NCI-H2081 (cell line): Measurements from ENCODE around the gene PCDH9.

Experiments
- DNase-seq, 2 experiments: peaks; one replicate each; lab custom pipeline; 2025; lab: John Stamatoyannopoulos, UW

The PCDH9 gene

GRCh38 chr13:66459143-66459542, 771.0 kb downstream of the PCDH9 start:
- no peak for DNase-seq

GRCh38 chr13:66446413-66446812, 783.7 kb downstream of the PCDH9 start:
- no peak for DNase-seq

- DNase-seq = no peak
These were observed 786.2 kb downstream of the PCDH9 start for GRCh38 chr13:66443926-66444325.

DNA sequence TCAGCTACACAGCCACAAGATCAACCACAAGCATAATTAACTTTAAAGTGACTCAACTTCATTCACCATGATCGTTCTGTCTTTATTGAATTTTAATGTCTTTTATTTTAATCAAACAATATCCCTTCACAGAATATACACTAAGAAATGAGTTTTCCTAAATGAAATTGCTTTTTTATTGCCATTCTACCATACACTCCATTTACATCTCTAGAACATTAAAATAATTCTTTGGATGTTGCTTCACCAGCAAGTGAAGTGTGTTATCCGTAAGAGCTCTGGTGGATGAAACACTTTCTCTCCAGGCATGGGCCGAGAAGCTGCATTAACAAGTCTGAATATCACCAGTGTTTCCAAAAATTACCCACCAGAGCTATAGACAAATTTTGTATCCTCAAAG, 789.2 kb downstream of the PCDH9 start:
- no peak for DNase-seq

DNA sequence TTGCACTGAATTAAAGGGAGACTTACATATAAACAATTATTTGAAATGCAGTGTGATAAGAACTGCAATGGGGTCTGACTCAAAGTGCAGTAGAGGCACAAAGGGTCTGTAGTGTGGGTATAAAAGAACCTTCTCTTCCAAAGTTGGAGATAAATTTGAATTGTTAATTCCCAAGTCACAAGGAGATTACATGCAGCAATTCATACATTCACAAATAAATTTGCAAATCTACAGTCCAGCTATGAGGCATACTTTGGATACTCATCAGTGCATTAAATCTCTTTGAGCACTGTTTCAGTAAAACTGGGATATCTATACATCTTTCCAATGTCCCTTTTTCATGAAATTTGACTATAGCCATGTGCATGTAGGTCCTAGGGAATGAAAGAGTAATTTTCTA, 799.4 kb downstream of the PCDH9 start:
- no peak for DNase-seq

DNA sequence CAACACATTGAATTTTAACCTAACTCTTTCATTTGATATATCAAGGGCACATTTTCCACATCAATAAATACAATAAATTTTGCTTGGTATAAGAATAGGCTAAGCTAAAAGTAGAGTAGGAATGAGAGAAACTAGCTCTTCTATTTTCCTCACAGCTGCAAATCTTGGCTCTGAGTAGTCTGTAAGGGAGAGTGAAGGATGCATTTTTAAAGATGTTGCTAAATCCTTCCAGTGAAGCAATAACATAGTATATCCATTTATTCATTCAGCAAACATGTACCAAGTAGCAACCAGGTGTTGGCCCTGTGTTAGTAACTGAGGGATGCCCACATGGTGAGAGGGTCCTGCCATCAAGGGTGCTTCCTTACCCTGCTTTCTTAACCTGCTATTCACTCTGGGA, 799.9 kb downstream of the PCDH9 start:
- DNase-seq = no peak

GRCh38 chr13:66429156-66429555, 801.0 kb downstream of the PCDH9 start:
- no peak for DNase-seq

DNA sequence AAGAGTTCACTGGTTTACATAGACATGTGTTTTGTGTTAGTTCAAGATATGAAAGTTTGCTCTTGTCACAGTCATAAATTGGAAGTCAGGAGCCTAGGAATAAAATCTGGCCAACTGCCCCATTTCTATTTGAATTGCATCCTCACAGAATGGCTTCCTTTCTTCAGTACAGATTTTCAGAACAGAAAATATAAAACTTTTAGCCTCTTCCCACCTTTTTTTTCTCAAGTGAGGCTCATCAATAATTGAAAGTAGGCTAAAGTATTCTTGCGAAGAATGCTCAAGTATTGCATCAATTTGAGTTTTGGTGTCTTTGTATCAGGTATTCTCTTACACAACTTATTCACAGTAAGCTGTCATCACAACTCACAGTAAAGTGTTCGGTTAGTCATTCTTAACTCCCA, 802.7 kb downstream of the PCDH9 start:
- no peak for DNase-seq

DNA sequence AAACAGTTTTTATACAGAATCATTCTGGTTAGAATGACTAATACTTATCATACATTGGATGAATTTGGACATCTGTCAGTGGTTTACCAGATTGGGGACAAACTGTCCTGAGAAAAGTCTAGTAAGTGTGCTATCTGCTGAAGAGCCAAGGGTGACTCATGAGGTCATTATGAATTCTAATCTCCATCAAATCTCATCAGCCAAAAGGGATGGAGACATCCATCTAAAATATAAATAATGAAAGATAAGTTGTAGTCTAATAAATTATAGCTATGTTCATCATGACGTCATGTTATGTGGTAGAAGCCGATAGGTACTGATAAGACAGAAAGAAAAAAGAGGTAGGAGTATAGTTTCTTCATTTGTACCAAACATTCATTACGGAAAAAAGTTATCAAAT, 804.4 kb downstream of the PCDH9 start:
- no peak for DNase-seq

- DNase-seq = no peak
These were observed 805.7 kb downstream of the PCDH9 start for GRCh38 chr13:66424422-66424821.

DNA sequence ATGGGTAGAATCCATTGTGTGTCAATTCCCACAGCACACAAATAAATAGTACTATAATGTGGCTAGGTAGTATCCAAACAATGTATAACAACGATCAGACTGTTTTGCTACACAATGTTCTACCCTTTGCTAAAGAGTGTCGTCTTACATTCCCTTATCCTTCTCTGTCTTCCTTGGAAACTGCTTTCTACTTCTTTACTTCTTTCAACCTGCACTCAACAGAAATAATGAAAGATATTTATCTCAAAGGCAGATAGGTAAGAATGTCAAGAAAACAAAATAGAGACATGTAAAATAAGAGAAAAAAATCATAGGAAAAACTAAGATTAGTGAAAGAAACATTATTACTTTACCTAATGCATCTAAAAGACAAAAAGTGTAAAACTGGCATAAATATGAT, 814.7 kb downstream of the PCDH9 start:
- DNase-seq = no peak

DNA sequence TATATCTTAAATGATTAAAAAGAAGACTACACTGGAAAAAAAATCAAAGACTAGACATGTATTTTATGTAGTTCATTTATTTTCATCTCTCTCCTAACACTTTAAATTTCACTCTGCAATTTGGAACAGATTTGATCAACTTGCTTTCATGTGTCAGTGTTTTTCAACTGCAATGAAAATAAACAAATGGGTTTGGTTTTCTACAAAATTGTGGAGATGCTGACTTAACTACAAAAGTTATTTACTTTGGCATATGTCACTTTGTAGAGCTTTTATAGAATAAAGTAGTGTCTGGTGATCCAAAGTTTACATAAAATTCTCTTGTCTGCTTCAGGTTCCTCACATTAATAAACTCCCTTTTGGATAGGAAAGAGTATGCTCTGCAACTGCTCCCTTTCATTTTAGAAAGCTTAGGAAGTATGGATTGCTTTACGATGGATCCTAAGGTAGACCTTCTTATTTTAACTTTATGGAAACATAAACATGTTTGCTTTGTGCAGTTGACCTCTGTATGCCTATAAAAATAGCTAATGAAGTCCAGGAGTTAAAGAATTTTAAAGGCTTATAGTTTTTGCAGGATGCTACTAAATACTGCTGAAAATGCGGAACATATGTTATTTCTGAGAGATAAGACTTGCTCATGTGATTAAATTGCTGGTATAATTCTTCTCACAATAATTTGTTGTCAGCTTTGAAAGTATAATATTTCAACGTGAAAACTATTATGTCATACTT, 815.9 kb downstream of the PCDH9 start:
- DNase-seq = no peak

DNA sequence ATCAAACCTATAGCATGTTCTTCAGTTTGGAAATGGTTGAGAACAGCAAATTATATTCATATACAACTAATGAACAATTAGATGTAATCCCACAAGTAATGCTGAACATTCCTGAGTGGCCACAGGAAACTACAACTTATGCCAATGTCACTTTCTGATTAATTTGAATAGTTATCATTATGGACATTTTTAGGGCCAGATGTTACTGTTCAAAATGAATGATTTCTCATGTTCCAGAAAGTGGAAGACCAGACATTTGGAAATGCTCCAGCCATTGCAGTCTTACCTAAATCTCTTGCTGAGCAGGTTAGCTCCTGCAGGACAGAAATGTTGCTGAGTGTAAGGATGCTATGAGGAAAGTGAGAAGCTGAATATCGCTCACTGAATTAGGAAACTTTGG, 819.8 kb downstream of the PCDH9 start:
- no peak for DNase-seq

- DNase-seq = no peak
These were observed 820.6 kb downstream of the PCDH9 start for GRCh38 chr13:66409542-66409941.

DNA sequence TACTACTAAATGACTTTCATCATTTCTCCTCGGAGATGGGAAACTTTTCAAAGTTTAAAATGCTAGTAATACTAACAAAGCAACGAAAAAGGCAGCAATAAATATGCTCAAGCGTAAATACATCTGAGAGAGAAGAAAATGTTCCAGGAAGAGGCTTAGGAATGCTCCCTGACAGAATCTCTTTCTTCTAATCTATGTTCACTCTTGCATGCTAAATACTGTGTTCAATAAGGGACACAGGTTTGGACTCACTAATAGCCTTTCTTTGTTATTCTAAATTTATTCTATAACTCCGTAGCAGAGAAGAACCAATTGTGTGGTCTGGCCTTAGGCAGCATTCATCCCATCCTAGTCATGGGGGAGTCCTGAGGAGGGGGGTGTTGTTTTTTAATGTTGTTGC, 823.0 kb downstream of the PCDH9 start:
- no peak for DNase-seq

DNA sequence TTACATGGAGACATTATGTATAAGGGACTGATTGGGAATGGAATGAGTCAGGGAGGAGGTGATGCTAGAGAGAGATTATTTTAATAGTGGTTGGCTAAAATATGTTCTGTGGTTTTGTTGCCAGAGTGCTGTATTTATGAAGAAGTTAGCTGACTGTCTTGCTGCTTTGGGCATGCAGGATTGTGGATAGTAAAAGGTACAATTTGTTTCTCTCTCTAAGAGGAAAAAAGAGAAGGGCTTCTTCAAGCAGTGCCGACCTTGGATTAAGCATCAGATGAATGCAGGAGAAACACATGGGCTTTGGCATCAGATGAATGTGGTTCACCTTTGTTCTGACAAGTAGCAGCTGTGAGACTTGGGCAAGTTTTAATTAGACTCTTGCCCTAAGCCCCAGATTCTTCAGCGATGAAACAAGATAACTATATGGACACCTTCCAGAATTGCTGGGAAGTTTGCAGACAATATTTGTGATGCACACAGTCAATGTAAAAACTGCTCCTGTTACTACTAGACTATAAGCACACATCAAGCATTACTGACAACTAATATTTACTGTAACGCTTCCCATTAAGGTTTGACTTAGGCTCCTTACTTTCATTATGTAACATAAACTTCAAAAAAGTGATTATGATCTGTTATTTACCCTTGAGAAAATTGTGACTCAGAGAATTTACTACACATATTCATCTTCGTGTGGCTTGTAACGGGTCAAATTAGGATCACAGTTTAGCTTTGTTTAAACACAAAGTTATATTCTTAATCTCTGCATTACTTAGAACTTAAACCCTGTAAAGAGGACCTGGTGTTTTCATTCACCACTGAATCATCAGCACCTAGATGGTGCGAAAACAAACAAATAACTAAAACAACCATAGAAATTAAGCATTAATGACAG, 824.0 kb downstream of the PCDH9 start:
- no peak for DNase-seq

DNA sequence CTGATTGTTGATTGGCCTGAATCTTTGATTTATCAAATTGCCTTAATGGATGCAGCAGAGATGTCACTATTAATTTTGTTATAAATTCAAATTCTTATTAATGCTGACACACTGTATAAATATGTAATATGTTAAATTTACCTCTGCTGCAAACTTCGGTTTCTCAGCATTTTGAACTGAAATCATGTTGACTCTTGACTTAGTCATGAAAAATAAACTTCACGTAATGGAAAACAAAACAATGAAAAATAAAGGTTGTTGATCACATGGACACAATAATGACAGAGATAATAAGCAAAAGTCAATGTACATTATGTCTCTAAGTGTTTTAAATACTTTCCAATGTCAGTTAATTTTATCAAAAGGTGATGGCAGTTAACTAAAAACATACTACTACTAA, 827.6 kb downstream of the PCDH9 start:
- DNase-seq = no peak

GRCh38 chr13:66402066-66402465, 828.1 kb downstream of the PCDH9 start:
- peak in 1 of 2 experiments; percentile 18 for DNase-seq

GRCh38 chr13:66400292-66400691, 829.8 kb downstream of the PCDH9 start:
- no peak for DNase-seq

GRCh38 chr13:66399873-66400272, 830.3 kb downstream of the PCDH9 start:
- no peak for DNase-seq

- no peak for DNase-seq
These were observed 833.0 kb downstream of the PCDH9 start for GRCh38 chr13:66397133-66397532.

- no peak for DNase-seq
These were observed 838.8 kb downstream of the PCDH9 start for GRCh38 chr13:66391322-66391721.

DNA sequence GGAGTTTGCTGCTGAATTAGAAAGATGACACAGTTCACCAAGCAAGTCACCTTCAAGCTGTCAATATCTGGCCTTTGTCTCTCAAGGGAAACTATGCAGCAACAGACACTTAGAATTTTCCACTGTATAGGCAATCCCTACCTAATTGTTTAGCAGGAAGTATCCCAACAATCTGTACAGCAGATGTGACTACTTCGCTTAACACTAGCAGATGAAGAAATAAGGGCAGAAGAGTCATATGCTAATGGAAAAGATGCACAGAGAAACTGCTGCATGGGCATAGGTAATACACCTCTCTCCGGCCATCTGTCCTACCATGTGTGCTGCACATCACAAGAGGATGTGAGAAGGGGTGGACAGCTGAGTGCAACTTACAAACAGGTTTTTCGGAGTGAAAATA, 851.2 kb downstream of the PCDH9 start:
- DNase-seq = no peak
